Left lung (tissue), 10 donors: ENCODE results near the gene SLC16A6. TPM values are rescaled to one million over a fixed set of nuclear protein-coding genes. Genes with fewer than 3 reads are reported as not detected.
"Not testable (repeated sequence)": the region's sequence is repeated elsewhere in the genome, so short reads cannot be mapped to it uniquely, and the experiment has no call there.

Experiments used
- ATAC-seq: fragments of 200-7000 bp; cut with Tn5 transposase; one replicate; pipeline ENCODE4 v1.9.1; 2020; ENCODE audit warnings: moderate library complexity
- DNase-seq, 4 donors: peaks; one replicate each; pipeline ENCODE4 v3.0.0-alpha.2; 2013 to 2020
- H3K27ac ChIP-seq, 2 donors: fragments of 200-600 bp; sonication (generic) in 1 of 2; one replicate each; pipeline versions ENCODE4 v1.5.0 to v1.8.0; 2020 to 2021
- H3K27me3 ChIP-seq, 2 donors: fragments of 200-600 bp; sonication (generic) in 1 of 2; one replicate each; pipeline versions ENCODE4 v1.5.0 to v1.8.0; 2020 to 2021
- H3K36me3 ChIP-seq, 2 donors: fragments of 200-600 bp; sonication (generic) in 1 of 2; one replicate each; pipeline versions ENCODE4 v1.5.0 to v1.8.0; 2020 to 2021
- H3K4me1 ChIP-seq, 2 donors: fragments of 200-600 bp; one replicate each; pipeline ENCODE4 v1.8.0; 2021
- H3K4me3 ChIP-seq, 2 donors: fragments of 200-600 bp; sonication (generic) in 1 of 2; one replicate each; pipeline versions ENCODE4 v1.5.0 to v1.8.0; 2020 to 2021; ENCODE audit warnings: mild to moderate bottlenecking in 1 of 2
- H3K9me3 ChIP-seq, 2 donors: fragments of 200-600 bp; sonication (generic) in 1 of 2; one replicate each; pipeline versions ENCODE4 v1.5.0 to v1.8.0; 2020 to 2021
- intact Hi-C, 2 donors: fragments of 100-400 bp; cut with DNase I; formaldehyde crosslinking; loops; one replicate each; pipeline versions ENCODE4 v1.11.2 to v1.14.2; 2022
- polyA plus RNA-seq, 6 donors: library from polyadenylated mRNA; unstranded; fragments of 120-200 nt; gene quantifications; one replicate each; pipeline ENCODE4 v1.2.1, GENCODE V29; 2013; ENCODE audit not compliant: insufficient read length in 6 of 6
- total RNA-seq, 2 donors: library from RNA; stranded (reverse); fragmentation: NEBNext Ultra II Directional; extraction: Animal tissue kit (Norgen Biotek cat#: 25700); gene quantifications; one replicate each; pipeline ENCODE4 v1.2.1, GENCODE V29; 2021
- TF ChIP-seq, protein P1 (sequence below), 2 donors: fragments of 200-600 bp; sonication (generic) in 1 of 2; IDR thresholded peaks; one replicate each; pipeline versions ENCODE4 v1.5.0 to v1.8.0; 2021; ENCODE audit warnings: antibody characterized with exemption in 2 of 2
- donor health status: DM: no; HTN: yes; CAD: no.
- donor health status: DM: no; HTN: no; CAD: no.

SLC16A6 gene
- total and polyA plus RNA-seq, 8 donors, result 0.47 to 10.5 (median 0.87) TPM

DNA sequence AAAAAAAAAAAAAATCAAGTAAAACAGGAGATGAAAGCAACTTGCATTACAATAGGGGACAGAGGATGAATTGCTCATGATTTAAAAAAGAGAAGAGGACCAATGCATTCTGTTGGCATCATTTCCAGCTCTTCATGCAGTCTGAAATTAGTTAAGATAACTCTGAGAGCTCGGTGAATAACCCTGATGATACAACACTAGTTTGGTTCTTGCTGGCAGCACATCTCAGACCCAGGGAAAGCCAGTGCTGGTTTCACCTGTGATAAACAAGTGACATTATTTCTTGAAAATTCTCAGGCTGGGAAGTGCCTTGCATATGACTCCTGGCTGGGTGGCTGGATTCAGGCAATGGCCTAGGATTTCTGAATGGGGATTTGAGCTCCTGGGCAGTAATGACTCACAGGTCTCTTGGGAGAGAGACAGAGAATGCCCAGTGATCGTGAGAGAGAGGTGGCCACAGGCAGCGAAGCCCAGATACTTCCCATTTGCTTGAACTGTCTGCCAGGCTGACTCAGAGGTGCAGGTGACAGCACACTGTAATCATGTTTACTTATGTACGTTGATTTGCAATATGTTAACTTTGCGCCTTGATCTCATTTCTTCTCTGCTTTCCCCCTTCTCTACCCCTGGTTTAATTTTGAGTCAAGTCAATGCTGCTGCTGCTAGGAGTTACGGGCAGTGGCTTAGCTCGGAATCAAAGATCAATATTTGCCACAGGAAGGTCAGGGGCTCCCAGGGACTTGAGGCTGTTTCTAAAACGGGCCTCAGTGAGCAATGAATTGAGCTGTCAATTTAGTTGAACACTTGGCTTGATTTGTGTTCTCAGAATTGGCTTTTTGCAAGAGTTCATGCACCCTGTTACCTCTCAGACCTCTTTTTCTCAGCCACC, 27.4 kb upstream of the SLC16A6 start:
- no peaks in the 10 kb centered on the region for H3K27me3 ChIP-seq
- no peaks in the 10 kb centered on the region for H3K36me3 ChIP-seq
- intact Hi-C loops, result no loop called here
- peaks cover 0 to 48% of the 10 kb centered on the region in 2 donors for H3K4me1 ChIP-seq
- no peaks in the 10 kb centered on the region for H3K9me3 ChIP-seq
- no peak overlapping the region for H3K27ac ChIP-seq
- H3K4me3 ChIP-seq, result no peak overlapping the region
- TF ChIP-seq, protein P1, sequence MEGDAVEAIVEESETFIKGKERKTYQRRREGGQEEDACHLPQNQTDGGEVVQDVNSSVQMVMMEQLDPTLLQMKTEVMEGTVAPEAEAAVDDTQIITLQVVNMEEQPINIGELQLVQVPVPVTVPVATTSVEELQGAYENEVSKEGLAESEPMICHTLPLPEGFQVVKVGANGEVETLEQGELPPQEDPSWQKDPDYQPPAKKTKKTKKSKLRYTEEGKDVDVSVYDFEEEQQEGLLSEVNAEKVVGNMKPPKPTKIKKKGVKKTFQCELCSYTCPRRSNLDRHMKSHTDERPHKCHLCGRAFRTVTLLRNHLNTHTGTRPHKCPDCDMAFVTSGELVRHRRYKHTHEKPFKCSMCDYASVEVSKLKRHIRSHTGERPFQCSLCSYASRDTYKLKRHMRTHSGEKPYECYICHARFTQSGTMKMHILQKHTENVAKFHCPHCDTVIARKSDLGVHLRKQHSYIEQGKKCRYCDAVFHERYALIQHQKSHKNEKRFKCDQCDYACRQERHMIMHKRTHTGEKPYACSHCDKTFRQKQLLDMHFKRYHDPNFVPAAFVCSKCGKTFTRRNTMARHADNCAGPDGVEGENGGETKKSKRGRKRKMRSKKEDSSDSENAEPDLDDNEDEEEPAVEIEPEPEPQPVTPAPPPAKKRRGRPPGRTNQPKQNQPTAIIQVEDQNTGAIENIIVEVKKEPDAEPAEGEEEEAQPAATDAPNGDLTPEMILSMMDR (IDR thresholded peaks at IDR 0.05), result no peak
- no peak for DNase-seq
- peak; percentile 31 for ATAC-seq

DNA sequence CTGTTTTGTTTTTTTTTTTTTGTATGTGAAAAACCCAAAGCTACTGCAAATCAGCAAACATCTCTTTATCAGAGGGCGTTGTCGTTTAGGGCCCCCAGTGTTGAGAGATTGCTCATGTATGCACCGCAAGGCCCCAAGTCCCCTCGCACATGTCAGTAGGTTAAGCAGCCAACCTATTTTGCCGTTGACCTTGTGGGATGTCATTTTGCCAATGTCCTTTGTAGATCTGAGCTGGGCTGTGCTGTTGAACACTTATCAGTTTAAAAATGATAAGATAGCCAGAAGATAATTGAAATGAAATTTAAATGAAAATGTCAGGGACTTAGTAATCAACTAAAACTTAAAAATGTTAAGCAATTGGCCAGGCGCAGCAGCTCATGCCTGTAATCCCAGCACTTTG, 26.5 kb upstream of the SLC16A6 start:
- TF ChIP-seq, protein P1 (IDR thresholded peaks at IDR 0.05), result no peak
- Histone ChIP-seq H3K36me3 (no peaks in the 10 kb centered on the region), H3K4me1 (peaks cover 0 to 57% of the 10 kb centered on the region in 2 donors), H3K27me3 (no peaks in the 10 kb centered on the region), H3K27ac (no peak overlapping the region), H3K4me3 (no peak overlapping the region), H3K9me3 (no peaks in the 10 kb centered on the region)
- DNase-seq (no peak), ATAC-seq (no peak)
- intact Hi-C loops, result no loop called here

DNA sequence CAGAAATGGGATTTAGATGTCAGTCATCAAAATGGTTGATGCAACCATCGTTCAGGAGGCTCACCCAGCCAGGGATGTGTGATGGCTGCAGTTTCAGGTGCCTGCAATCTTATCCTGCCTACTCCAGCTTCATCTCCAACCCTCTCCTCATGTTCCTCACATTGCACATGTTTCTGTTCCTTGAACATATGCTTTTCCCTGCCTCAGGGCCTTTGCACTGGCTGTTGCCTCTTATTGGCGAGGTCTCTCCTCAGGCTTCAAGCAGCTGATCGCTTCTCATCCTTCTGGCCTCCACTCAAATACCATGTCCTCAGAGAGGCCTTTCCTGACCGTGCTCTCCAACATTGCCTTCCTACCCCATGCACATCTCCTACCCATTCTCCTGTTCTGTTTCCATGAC, 25.0 kb upstream of the SLC16A6 start:
- ATAC-seq, result no peak
- H3K4me3 ChIP-seq, result no peak overlapping the region
- no peak for DNase-seq
- H3K27ac ChIP-seq, result no peak overlapping the region
- H3K9me3 ChIP-seq, result no peaks in the 10 kb centered on the region
- H3K36me3 ChIP-seq, result no peaks in the 10 kb centered on the region
- no peaks in the 10 kb centered on the region for H3K27me3 ChIP-seq
- H3K4me1 ChIP-seq, result peaks cover 0 to 72% of the 10 kb centered on the region in 2 donors
- intact Hi-C loops, result no loop called here
- TF ChIP-seq, protein P1 (IDR thresholded peaks at IDR 0.05), result no peak

DNA sequence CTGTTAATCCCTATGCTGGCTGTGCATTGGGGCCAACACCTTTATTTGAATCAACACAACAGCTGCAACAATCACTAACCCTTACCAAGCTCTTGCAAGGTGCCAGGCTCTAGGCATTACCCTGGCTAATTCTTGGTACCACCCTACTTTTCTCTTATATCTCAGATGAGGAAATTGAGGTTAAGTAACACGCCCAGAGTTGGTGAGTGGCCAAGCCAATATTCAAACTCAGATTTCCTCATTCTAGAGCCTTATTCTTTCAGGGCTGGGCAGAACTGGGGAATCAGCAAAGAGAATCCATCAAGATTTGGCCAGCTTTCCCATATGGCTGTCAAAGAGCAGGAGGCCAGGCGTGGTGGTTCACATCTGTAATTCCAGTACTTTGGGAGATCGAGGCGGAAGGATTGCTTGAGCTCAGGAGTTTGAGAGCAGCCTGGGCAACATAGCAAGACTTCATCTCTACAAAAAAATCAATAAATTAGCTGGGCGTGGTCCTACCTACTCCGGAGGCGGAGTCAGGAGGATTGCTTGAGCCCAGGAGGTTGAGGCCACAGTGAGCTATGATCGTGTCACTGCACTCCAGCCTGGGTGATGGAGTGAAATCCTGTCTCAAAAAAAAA, 24.1 kb upstream of the SLC16A6 start:
- peak overlapping the region in 1 of 2 donors; percentile 95 for H3K27ac ChIP-seq
- no peaks in the 10 kb centered on the region for H3K27me3 ChIP-seq
- H3K36me3 ChIP-seq, result no peaks in the 10 kb centered on the region
- ATAC-seq (peak; percentile 23), DNase-seq (peak in 1 of 4 donors; percentile 39)
- TF ChIP-seq, protein P1 (IDR thresholded peaks at IDR 0.05), result no peak
- intact Hi-C loops, result no loop called here
- no peaks in the 10 kb centered on the region for H3K9me3 ChIP-seq
- peaks cover 0 to 77% of the 10 kb centered on the region in 2 donors for H3K4me1 ChIP-seq
- no peak overlapping the region for H3K4me3 ChIP-seq

DNA sequence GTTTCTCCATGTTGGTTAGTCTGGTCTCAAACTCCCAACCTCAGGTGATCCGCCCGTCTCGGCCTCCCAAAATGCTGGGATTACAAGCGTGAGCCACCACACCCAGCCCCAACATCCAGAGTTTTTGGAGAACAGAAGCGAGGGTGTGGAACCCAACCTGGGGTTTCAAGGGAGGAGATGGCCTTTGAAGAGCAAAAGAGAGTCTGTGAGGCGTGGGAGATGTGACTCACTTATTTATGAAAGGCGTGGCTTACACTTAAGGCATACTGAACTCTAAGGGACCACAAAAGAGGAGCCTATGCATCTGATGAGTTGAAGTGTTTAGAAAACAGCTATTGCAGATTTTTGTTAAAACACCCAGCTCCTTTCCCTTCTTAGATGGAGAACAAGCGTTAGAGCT, 19.2 kb upstream of the SLC16A6 start:
- Histone ChIP-seq H3K9me3 (no peaks in the 10 kb centered on the region), H3K4me3 (no peak overlapping the region), H3K4me1 (peaks cover 0 to 47% of the 10 kb centered on the region in 2 donors), H3K27ac (no peak overlapping the region), H3K36me3 (no peaks in the 10 kb centered on the region), H3K27me3 (no peaks in the 10 kb centered on the region)
- intact Hi-C loops, result no loop called here
- DNase-seq, result no peak
- no peak for ATAC-seq
- TF ChIP-seq, protein P1 (IDR thresholded peaks at IDR 0.05), result no peak

DNA sequence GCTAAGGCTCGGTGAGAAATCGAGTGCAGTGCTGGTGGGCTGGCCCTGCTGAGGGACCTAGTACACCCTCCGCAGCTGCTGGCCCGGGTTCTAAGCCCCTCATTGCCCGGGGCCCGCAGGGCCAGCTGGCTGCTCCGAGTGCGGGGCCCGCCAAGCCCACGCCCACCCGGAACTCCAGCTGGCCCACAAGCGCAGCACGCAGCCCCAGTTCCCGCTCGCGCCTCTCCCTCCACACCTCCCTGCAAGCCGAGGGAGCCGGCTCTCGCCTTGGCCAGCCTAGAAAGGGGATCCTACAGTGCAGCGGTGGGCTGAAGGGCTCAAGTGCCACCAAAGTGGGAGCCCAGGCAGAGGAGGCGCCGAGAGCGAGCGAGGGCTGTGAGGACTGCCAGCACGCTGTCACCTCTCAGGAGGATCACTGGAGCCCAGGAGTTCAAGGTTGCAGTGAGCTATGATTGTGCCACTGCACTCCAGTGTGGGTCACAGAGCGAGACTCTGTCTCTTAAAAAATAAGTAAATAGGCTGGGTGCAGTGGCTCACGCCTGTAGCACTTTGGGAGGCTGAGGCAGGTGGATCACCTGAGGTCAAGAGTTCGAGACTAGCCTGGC, 18.2 kb upstream of the SLC16A6 start:
- intact Hi-C loops, H3K27me3 ChIP-seq, H3K36me3 ChIP-seq, DNase-seq, ATAC-seq, H3K9me3 ChIP-seq, H3K4me3 ChIP-seq, H3K27ac ChIP-seq: not testable (repeated sequence)
- H3K4me1 ChIP-seq, result peaks cover 0 to 37% of the 10 kb centered on the region in 2 donors

DNA sequence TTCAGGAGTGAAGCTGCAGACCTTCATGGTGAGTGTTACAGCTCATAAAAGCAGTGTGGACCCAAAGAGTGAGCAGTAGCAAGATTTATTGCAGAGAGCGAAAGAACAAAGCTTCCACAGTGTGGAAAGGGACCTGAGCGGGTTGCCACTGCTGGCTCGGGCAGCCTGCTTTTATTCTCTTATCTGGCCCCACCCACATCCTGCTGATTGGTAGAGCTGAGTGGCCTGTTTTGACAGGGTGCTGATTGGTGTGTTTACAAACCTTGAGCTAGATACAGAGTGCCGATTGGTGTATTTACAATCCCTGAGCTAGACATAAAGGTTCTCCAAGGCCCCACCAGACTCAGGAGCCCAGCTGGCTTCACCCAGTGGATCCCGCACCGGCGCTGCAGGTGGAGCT, 17.6 kb upstream of the SLC16A6 start:
- H3K27me3 ChIP-seq, H3K9me3 ChIP-seq, DNase-seq, H3K36me3 ChIP-seq, H3K4me3 ChIP-seq, intact Hi-C loops, ATAC-seq, H3K27ac ChIP-seq: not testable (repeated sequence)
- H3K4me1 ChIP-seq, result peaks cover 0 to 30% of the 10 kb centered on the region in 2 donors
